NCI-H510A treated with DMSO at 0.1 percent for 48 hours (cell line): ENCODE results near the gene NAPB.

Experiments used
- DNase-seq: peaks from one replicate; lab custom pipeline; 2025; lab: John Stamatoyannopoulos, UW

The NAPB gene

GRCh38 chr20:23404196-23404595 lies 17.1 kb downstream of the NAPB start:
- DNase-seq = no peak

- no peak for DNase-seq
Measured at GRCh38 chr20:23403751-23404150, 17.5 kb downstream of the NAPB start.

GRCh38 chr20:23401051-23401450 lies 20.2 kb downstream of the NAPB start:
- no peak for DNase-seq

GRCh38 chr20:23399568-23400241 lies 21.6 kb downstream of the NAPB start:
- peak; percentile 31 for DNase-seq

GRCh38 chr20:23397961-23398360 lies 23.3 kb downstream of the NAPB start:
- DNase-seq = no peak

- no peak for DNase-seq
Measured at GRCh38 chr20:23396950-23397627, 24.2 kb downstream of the NAPB start.

DNA sequence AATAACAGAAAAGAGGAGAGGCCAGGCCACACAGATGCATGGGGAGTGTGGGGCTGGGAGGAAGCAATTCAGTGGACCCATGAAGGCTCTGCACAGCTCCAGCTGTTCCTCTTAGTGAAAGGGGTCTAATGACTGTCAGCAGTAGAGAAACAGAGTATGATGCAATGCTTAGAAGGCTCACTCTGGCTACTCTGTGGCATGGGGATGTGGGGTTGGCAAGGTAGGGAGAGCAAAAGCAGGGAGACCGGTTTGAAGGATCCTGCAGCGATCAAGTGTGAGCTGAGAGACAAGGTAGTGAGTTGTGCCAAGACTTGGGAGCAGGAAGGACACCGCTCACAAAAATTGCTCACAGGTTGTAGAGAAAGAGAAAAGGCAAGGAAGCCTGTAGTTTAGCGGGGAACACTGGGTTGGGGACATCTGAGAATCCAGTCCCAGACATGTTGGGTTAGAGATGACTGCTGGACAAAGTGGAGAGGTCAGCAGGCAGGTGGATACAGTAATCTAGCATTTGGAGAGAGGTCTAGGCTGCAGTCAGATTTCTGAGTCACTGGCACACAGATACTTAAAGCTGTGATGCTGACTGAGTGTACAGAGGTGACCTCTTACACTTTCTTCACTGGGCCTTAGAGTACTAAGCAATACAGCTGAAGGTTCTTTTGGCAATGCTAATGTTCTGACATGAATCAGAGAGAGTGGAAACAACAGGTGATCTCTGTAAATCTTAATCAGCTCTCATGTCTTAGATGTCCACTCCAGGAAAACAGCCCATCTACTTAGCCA lies 27.1 kb downstream of the NAPB start:
- DNase-seq = no peak

DNA sequence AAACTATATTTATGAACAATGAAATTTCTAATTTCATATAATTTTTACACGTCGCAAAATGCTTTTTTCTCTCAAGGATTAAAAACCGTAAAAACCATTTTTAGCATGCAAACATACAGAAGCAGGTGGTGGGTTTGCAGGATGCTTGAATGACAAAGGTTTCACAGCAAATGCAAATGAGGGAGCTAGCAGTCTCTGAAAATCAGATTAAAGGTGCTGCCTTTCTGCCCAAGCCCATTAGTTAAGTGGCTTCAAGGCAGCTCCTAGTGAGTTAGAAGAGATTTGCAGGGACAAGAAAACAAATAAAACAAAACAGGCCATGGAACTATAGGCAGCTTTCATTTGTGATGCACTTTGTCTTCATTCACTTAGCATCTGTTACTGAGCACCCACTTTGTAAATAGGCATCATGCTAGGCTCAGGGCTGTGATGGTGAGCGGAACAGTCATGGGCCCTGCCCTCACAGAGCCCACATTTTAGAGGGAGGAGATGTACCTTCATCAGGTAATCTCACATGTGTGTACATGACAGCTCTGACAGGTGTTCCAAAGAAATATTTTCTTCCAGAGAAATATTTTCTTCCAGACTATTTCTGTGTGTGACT lies 29.5 kb downstream of the NAPB start:
- no peak for DNase-seq

DNA sequence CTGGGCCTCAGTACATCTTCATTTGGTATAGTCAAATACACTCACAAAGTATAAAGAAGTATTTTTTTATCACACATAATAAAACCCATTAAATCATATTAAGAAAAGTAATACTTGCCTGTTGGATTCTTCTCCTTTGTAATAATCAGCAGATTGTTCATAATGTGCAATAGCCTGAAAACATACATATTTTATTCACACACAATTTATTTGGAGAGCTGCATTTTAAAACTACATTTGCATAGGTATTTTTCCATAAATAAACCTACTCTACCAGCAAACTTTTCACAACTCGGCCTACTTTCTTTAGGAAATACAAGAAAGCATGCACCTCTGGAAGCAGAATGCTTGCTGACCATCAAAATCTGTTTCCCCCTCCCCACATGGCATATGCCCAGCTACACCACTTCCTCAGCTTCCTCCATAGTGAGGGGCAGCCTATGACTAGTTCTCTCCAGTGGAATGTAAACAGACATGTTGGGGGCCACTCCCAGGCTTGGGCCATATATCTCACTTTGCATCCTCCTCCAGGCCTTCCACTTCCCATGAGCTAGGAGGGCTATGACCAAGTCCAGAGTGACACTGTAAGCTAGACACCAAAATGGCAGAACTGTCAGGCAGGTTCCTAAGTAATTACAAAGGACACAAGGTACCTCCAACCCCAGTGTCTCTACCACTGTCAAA lies 31.1 kb downstream of the NAPB start:
- DNase-seq = no peak

DNA sequence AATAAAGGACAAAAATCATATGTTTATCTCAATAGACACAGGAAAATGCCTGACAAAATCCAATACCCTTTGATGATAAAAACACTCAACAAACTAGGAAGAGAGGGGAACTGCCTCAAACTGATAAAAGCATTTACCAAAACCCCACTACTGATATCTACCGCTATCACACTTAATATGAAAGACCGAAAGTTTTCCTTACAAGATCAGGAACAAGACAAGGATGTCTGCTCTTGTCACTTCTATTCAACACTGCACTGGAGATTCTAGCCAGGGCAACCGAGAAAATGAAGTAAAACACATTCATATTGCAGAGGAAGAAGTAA lies 34.2 kb downstream of the NAPB start:
- DNase-seq = no peak

- no peak for DNase-seq
Measured at GRCh38 chr20:23386304-23387117, 34.8 kb downstream of the NAPB start.

- no peak for DNase-seq
Measured at GRCh38 chr20:23381876-23382275, 39.4 kb downstream of the NAPB start.

GRCh38 chr20:23379772-23380171 lies 41.5 kb downstream of the NAPB start:
- no peak for DNase-seq

- DNase-seq = no peak
Measured at GRCh38 chr20:23375827-23376226, 45.5 kb downstream of the NAPB start.

- DNase-seq = no peak
Measured at GRCh38 chr20:23374441-23374840, 46.8 kb downstream of the NAPB start.

- DNase-seq = no peak
Measured at GRCh38 chr20:23371496-23371895, 49.8 kb downstream of the NAPB start.

GRCh38 chr20:23370873-23371272 lies 50.4 kb downstream of the NAPB start:
- no peak for DNase-seq

GRCh38 chr20:23370274-23370673 lies 51.0 kb downstream of the NAPB start:
- DNase-seq = no peak

DNA sequence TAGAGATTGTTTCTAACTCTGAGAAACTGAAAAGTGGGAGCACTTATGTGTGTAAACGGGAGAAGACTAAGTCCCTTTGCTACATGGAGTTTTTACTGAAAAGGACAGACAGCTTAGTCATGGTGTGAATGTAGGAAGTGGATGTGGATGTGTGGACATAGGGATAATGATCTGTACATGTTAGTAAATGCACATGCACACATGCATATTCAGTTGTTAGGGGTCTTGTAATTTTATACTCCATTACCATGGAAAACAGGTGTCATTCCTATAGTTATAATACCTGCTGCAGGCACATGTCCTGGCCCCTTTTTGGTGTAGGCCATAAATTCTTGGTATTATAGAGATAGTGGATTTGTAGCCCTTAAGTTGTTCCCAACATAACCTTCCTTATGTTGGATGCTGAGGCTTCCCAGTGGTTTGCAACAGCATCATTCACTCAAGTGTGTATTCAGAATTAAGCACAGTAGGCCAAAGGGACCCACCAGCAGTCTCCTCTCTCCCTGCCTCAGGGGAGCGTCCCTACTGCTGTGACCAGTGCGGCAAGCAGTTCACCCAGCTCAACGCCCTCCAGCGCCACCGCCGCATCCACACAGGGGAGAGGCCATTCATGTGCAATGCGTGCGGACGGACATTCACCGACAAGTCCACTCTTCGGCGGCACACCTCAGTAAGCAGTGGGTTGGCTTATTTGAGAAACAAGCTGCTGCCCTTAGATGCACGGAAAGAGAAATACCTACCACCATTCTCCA lies 52.0 kb downstream of the NAPB start:
- DNase-seq = no peak

DNA sequence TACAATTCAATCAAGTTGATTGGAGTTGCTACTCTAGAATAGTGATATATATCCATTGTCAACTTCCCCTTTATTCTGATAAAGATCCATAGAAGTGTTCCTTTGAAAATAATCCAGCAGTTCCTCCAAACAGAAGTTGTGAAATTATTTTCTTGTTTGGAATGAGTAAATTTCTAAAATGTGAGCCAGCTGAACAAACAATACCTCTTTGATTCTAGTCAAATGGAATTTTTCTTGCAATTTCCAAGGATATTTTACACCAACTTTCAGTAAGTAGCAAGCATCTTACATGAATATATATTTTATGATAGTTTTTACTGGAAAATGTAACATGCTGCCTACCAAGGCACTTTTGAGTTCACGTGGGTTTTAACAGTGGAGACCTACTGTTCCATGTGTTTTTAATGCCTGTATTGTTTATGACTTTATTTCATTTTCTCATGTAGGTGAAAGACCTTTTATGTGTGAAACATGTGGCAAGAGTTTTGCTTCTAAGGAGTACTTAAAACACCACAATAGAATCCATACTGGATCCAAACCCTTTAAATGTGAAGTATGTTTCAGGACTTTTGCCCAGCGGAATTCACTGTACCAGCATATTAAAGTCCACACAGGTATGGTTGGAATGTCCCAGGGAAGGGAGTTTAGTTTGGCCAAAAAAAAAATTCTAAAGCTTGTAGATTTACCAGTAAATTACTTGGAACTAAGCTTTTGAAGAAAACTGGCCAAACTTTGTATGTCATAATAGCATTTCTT lies 52.8 kb downstream of the NAPB start:
- no peak for DNase-seq
